SK-N-SH (cell line): ENCODE measurements around the gene NFAT5. TPM values are rescaled to one million over a fixed set of nuclear protein-coding genes. Genes with fewer than 3 reads are reported as not detected.
A peak's percentile ranks its signal among the peaks of the same experiment; 100 is the strongest.

Experiments
- CTCF ChIA-PET: fragments of 300-600, 350-600 bp; formaldehyde crosslinking; extraction: SDS; loops from one replicate; lab custom pipeline; 2021; lab: Yijun Ruan, JAX
- POLR2A ChIA-PET: fragments of 350-600 bp; sonication (Branson Sonifier 250); formaldehyde crosslinking; extraction: SDS; loops from one replicate; lab custom pipeline; 2020; ENCODE audit warnings: antibody characterized with exemption, inconsistent platforms; lab: Yijun Ruan, JAX
- DNase-seq: peaks from one replicate; pipeline ENCODE4 v3.0.0; 2012
- H2AFZ ChIP-seq: fragments of 200-600 bp; sonication (generic); 2 replicates; pipeline ENCODE4 v1.8.1; 2016; ENCODE audit warnings: antibody characterized with exemption, mild to moderate bottlenecking, low read depth
- H3F3A ChIP-seq: fragments of 200-600 bp; sonication (generic); replicated peaks from 2 replicates; pipeline ENCODE3; 2016; ENCODE audit warnings: antibody characterized with exemption, mild to moderate bottlenecking; ENCODE audit not compliant: insufficient read depth
- H3K27ac ChIP-seq, 2 experiments: fragments of 200-500 bp in 1 of 2; fragments of 200-600 bp in 1 of 2; sonication (Bioruptor generic) in 1 of 2; sonication (generic), shearing (Covaris generic) in 1 of 2; 2 replicates each; pipeline versions ENCODE4 v1.5.1 to v1.6.1; 2014 to 2016; ENCODE audit warnings: low read depth in 2 of 2, inconsistent platforms in 1 of 2, low read length in 1 of 2, mild to moderate bottlenecking in 1 of 2, mixed read lengths in 1 of 2
- H3K27me3 ChIP-seq: fragments of 200-600 bp; sonication (generic), shearing (Covaris generic); 2 replicates; pipeline ENCODE4 v1.6.1; 2016; ENCODE audit warnings: mixed run types; ENCODE audit not compliant: insufficient read depth
- H3K36me3 ChIP-seq, 2 experiments: fragments of 200-500 bp in 1 of 2; fragments of 200-600 bp in 1 of 2; sonication (Bioruptor generic) in 1 of 2; sonication (generic) in 1 of 2; replicated peaks in 1 of 2; 2 replicates each; pipeline versions ENCODE3 to v1.5.1; 2014 to 2016; ENCODE audit warnings: low read length in 1 of 2, mild to moderate bottlenecking in 1 of 2; ENCODE audit not compliant: insufficient read depth in 2 of 2, control insufficient read depth in 1 of 2
- H3K4me1 ChIP-seq, 2 experiments: fragments of 200-500 bp in 1 of 2; fragments of 200-600 bp in 1 of 2; sonication (Bioruptor generic) in 1 of 2; sonication (generic), shearing (Covaris generic) in 1 of 2; 2 replicates each; pipeline versions ENCODE4 v1.5.1 to v1.6.1; 2014 to 2016; ENCODE audit warnings: low read depth in 1 of 2, low read length in 1 of 2, mixed run types in 1 of 2; ENCODE audit not compliant: insufficient read depth in 2 of 2, control insufficient read depth in 1 of 2
- H3K4me2 ChIP-seq: fragments of 200-600 bp; sonication (generic), shearing (Covaris generic); 2 replicates; pipeline ENCODE4 v1.6.1; 2017; ENCODE audit warnings: mixed run types
- H3K4me3 ChIP-seq, 2 experiments: fragments of 200-500 bp in 1 of 2; fragments of 200-600 bp in 1 of 2; sonication (Bioruptor generic) in 1 of 2; sonication (generic), shearing (Covaris generic) in 1 of 2; 2 replicates each; pipeline versions ENCODE4 v1.5.1 to v1.8.1; 2014 to 2016; ENCODE audit warnings: low read depth in 2 of 2, inconsistent platforms in 1 of 2, low read length in 1 of 2, mild to moderate bottlenecking in 1 of 2, mixed read lengths in 1 of 2, moderate library complexity in 1 of 2
- H3K79me2 ChIP-seq: fragments of 200-600 bp; sonication (generic); 2 replicates; pipeline ENCODE4 v1.8.1; 2017; ENCODE audit warnings: mild to moderate bottlenecking; ENCODE audit not compliant: insufficient read depth
- H3K9ac ChIP-seq: fragments of 200-600 bp; sonication (generic); 2 replicates; pipeline ENCODE4 v1.6.1; 2017; ENCODE audit warnings: mixed run types
- H3K9me2 ChIP-seq: fragments of 200-600 bp; sonication (generic); 2 replicates; pipeline ENCODE4 v1.6.1; 2017; ENCODE audit warnings: mixed run types
- H3K9me3 ChIP-seq: fragments of 200-600 bp; sonication (generic); 2 replicates; pipeline ENCODE4 v1.6.1; 2017; ENCODE audit warnings: mixed run types, mild to moderate bottlenecking, moderate library complexity
- H4K20me1 ChIP-seq: fragments of 200-600 bp; sonication (generic); 2 replicates; pipeline ENCODE4 v1.6.1; 2017; ENCODE audit warnings: mild to moderate bottlenecking, mixed run types; ENCODE audit not compliant: insufficient read depth
- CHD2 ChIP-seq: fragments of 150-350 bp; IDR thresholded peaks from 2 replicates; pipeline ENCODE4 v1.6.1; 2018; ENCODE audit warnings: low read length; ENCODE audit not compliant: partially characterized antibody
- EZH2phosphoT487 ChIP-seq: fragments of 200-600 bp; sonication (generic); IDR thresholded peaks from 2 replicates; pipeline ENCODE4 v1.6.1; 2017; ENCODE audit warnings: low read depth, mixed run types, mild to moderate bottlenecking, antibody characterized with exemption, moderate library complexity, borderline replicate concordance
- FOSL2 ChIP-seq: IDR thresholded peaks from 2 replicates; pipeline ENCODE4 v1.4.0; 2012; ENCODE audit warnings: low read depth, mild to moderate bottlenecking, moderate library complexity, borderline replicate concordance
- FOXJ3 ChIP-seq: sonication (generic); formaldehyde crosslinking; IDR thresholded peaks from 2 replicates; pipeline ENCODE4 v1.5.1; 2020; ENCODE audit warnings: mild to moderate bottlenecking, missing genetic modification reagents
- FOXM1 ChIP-seq: IDR thresholded peaks from 2 replicates; pipeline ENCODE4 v1.4.0; 2012; ENCODE audit warnings: low read depth, mild to moderate bottlenecking
- GABPA ChIP-seq: IDR thresholded peaks from 2 replicates; pipeline ENCODE4 v1.4.0; 2012; ENCODE audit warnings: low read depth, mild to moderate bottlenecking
- MXI1 ChIP-seq: IDR thresholded peaks from 2 replicates; pipeline ENCODE4 v1.6.1; 2012; ENCODE audit warnings: mild to moderate bottlenecking, low read depth, low read length, improper control_type of control experiment
- NRF1 ChIP-seq: IDR thresholded peaks from 2 replicates; pipeline ENCODE4 v1.6.1; 2012; ENCODE audit warnings: low read depth, mild to moderate bottlenecking, low read length
- PBX3 ChIP-seq: IDR thresholded peaks from 2 replicates; pipeline ENCODE4; 2012
- POLR2AphosphoS5 ChIP-seq: IDR thresholded peaks from 2 replicates; pipeline ENCODE4 v1.6.1; 2012; ENCODE audit warnings: low read depth, low read length
- RAD21 ChIP-seq: IDR thresholded peaks from 2 replicates; pipeline ENCODE4 v1.6.1; 2012; ENCODE audit warnings: mild to moderate bottlenecking, low read length
- RXRA ChIP-seq: IDR thresholded peaks from 2 replicates; pipeline ENCODE4 v1.4.0; 2012; ENCODE audit warnings: low read depth, mild to moderate bottlenecking, borderline replicate concordance
- SMC3 ChIP-seq: IDR thresholded peaks from 2 replicates; pipeline ENCODE4 v1.6.1; 2012; ENCODE audit warnings: low read depth, low read length, improper control_type of control experiment
- TEAD4 ChIP-seq: IDR thresholded peaks from 2 replicates; pipeline ENCODE4 v1.4.0; 2012; ENCODE audit warnings: mild to moderate bottlenecking, borderline replicate concordance; ENCODE audit not compliant: insufficient read depth
- YY1 ChIP-seq: IDR thresholded peaks from 2 replicates; pipeline ENCODE4 v1.4.0; 2012; ENCODE audit warnings: low read depth, mild to moderate bottlenecking
- WGBS: methylation state at CpG from one replicate; pipeline ENCODE4 v1.1.6; 2017; ENCODE audit warnings: low lambda C conversion rate; 5-methylcytosine and 5-hydroxymethylcytosine counted together
- polyA plus RNA-seq, 3 experiments: library from polyadenylated mRNA; depleted of rRNA; stranded (reverse); fragments of >200 nt; gene quantifications; 2 replicates each; pipeline ENCODE4 v1.2.3, GENCODE V29; 2012
- TF ChIP-seq, protein P1 (sequence below): fragments of 200-600 bp; sonication (generic); IDR thresholded peaks from 2 replicates; pipeline ENCODE4 v1.6.1; 2017; ENCODE audit warnings: antibody characterized with exemption, mild to moderate bottlenecking, moderate library complexity
- TF ChIP-seq, protein P2 (sequence below): IDR thresholded peaks from 2 replicates; pipeline ENCODE4 v1.4.0; 2012; ENCODE audit warnings: low read depth, borderline replicate concordance
- TF ChIP-seq, protein P3 (sequence below): IDR thresholded peaks from 2 replicates; pipeline ENCODE4 v1.4.0; 2012; ENCODE audit warnings: low read depth, borderline replicate concordance

NFAT5 gene
- polyA plus RNA-seq, 1 of the 3 experiments (the other 2 are of a cell fraction), result 7.2 TPM

GRCh38 chr16:69520800-69521602 lies 44.8 kb upstream of the NFAT5 start (continued):
- no peak for TF ChIP-seq RXRA
- TF ChIP-seq, protein P1, sequence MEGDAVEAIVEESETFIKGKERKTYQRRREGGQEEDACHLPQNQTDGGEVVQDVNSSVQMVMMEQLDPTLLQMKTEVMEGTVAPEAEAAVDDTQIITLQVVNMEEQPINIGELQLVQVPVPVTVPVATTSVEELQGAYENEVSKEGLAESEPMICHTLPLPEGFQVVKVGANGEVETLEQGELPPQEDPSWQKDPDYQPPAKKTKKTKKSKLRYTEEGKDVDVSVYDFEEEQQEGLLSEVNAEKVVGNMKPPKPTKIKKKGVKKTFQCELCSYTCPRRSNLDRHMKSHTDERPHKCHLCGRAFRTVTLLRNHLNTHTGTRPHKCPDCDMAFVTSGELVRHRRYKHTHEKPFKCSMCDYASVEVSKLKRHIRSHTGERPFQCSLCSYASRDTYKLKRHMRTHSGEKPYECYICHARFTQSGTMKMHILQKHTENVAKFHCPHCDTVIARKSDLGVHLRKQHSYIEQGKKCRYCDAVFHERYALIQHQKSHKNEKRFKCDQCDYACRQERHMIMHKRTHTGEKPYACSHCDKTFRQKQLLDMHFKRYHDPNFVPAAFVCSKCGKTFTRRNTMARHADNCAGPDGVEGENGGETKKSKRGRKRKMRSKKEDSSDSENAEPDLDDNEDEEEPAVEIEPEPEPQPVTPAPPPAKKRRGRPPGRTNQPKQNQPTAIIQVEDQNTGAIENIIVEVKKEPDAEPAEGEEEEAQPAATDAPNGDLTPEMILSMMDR, result no peak
- TF ChIP-seq FOXJ3 (CRISPR knock-in tag), result no peak

- H2AFZ ChIP-seq, result no peak overlapping the region
- no peak for TF ChIP-seq NRF1
- TF ChIP-seq YY1, result no peak
- no peak for TF ChIP-seq TEAD4
- no peak for TF ChIP-seq FOXM1
- no peak for TF ChIP-seq CHD2
- no peak for TF ChIP-seq PBX3
- TF ChIP-seq MXI1, result no peak
- H3F3A ChIP-seq, result no peaks in the 10 kb centered on the region
- H3K4me3 ChIP-seq, result no peak overlapping the region
- DNase-seq, result no peak
- 95% methylated on average over 5 of the region's 5 CpGs for WGBS
- no peak overlapping the region for H3K27ac ChIP-seq
- H3K4me2 ChIP-seq, result no peak overlapping the region
- H4K20me1 ChIP-seq, result no peaks in the 10 kb centered on the region
- no peaks in the 10 kb centered on the region for H3K27me3 ChIP-seq
- POLR2A ChIA-PET, result no interaction called here
- no peaks in the 10 kb centered on the region for H3K9me2 ChIP-seq
- H3K79me2 ChIP-seq, result no peaks in the 10 kb centered on the region
- no peak overlapping the region for H3K9ac ChIP-seq
- peaks cover 0 to 8% of the 10 kb centered on the region in 2 experiments; a peak in 1 of 4 replicates for H3K4me1 ChIP-seq
- no peaks in the 10 kb centered on the region for H3K36me3 ChIP-seq
- CTCF ChIA-PET, result no interaction called here
- H3K9me3 ChIP-seq, result no peaks in the 10 kb centered on the region
Observed at GRCh38 chr16:69522041-69522578, 43.7 kb upstream of the NFAT5 start.

DNA sequence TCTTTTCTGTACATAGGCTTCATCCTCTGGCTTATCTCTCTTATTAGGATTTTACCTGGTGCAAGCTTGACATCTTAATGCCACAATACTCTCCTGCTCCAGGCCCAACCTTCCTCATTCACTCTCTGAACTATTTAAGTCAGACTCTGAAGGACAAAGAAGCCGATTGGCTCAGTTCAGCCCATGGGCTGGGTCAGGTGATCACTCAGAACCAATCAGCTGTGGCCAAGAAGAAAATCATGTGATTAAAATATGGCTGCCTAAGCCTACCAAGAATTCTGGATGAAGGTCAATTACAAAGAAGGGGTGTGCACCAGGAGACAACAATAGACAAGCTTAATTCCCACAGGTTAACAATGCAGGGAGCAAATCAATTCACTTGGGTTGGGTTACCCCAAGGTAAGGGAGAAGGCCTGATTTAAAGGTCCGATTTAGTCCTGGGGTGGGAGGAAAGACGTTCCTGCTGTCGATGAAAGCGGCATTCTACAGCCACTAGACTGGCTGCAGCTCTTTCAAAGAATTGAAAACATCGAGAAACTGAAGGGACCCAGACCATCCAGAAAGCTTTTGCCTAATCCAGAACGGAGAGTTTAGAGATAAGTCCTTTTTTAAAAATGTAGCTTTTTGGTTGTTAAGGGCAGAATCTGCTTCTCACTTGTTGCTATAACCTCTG lies 42.9 kb upstream of the NFAT5 start:
- 91% methylated on average over 7 of the region's 7 CpGs for WGBS
- POLR2A ChIA-PET, result no interaction called here
- TF ChIP-seq RAD21 (no peak), GABPA (no peak), YY1 (peak; percentile 60; the same call in 1 of the 2 replicates), FOSL2 (no peak), EZH2phosphoT487 (no peak), TEAD4 (no peak), SMC3 (no peak), MXI1 (no peak), POLR2AphosphoS5 (no peak)
- TF ChIP-seq, protein P2, sequence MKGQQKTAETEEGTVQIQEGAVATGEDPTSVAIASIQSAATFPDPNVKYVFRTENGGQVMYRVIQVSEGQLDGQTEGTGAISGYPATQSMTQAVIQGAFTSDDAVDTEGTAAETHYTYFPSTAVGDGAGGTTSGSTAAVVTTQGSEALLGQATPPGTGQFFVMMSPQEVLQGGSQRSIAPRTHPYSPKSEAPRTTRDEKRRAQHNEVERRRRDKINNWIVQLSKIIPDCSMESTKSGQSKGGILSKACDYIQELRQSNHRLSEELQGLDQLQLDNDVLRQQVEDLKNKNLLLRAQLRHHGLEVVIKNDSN, result peak; percentile 78
- TF ChIP-seq, protein P3, sequence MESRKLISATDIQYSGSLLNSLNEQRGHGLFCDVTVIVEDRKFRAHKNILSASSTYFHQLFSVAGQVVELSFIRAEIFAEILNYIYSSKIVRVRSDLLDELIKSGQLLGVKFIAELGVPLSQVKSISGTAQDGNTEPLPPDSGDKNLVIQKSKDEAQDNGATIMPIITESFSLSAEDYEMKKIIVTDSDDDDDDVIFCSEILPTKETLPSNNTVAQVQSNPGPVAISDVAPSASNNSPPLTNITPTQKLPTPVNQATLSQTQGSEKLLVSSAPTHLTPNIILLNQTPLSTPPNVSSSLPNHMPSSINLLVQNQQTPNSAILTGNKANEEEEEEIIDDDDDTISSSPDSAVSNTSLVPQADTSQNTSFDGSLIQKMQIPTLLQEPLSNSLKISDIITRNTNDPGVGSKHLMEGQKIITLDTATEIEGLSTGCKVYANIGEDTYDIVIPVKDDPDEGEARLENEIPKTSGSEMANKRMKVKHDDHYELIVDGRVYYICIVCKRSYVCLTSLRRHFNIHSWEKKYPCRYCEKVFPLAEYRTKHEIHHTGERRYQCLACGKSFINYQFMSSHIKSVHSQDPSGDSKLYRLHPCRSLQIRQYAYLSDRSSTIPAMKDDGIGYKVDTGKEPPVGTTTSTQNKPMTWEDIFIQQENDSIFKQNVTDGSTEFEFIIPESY, result no peak

More for the DNA sequence above, 42.9 kb upstream of the NFAT5 start:
- no peak overlapping the region for H3K4me2 ChIP-seq
- peaks cover 0 to 8% of the 10 kb centered on the region in 2 experiments; a peak in 1 of 4 replicates for H3K4me1 ChIP-seq
- no peaks in the 10 kb centered on the region for H4K20me1 ChIP-seq
- H3K9me3 ChIP-seq, result no peaks in the 10 kb centered on the region
- no peak overlapping the region for H3K9ac ChIP-seq
- H3K36me3 ChIP-seq, result no peaks in the 10 kb centered on the region
- H2AFZ ChIP-seq, result peak overlapping the region; percentile 60; the same call in 1 of the 2 replicates
- no peak overlapping the region for H3K4me3 ChIP-seq
- no peaks in the 10 kb centered on the region for H3K27me3 ChIP-seq
- peak; percentile 53 for DNase-seq
- H3K27ac ChIP-seq, result no peak overlapping the region
- no peaks in the 10 kb centered on the region for H3K9me2 ChIP-seq
- H3K79me2 ChIP-seq, result no peaks in the 10 kb centered on the region
- CTCF ChIA-PET, result no interaction called here
- no peaks in the 10 kb centered on the region for H3F3A ChIP-seq
